ENCODE results near the gene DNAJC2.

Gene DNAJC2

DNA sequence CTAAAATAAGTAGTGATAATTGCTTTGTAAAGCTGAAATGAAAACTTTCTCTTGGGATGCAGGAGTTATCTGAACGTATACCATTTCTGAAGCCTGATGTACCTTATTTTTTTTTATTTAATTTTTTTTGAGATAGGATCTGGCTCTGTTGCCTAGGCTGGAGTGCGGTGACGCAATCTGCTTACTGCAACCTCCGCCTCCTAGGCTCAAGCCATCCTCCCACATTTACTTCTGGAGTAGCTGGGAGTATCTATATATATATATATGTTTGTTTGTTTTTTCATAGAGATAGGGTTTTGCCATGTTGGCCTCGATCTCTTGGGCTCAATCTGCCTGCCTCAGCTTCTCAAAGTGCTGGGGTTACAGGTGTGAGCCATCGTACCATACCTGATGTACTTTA, 44.9 kb downstream of the DNAJC2 start:
- H3K27me3 ChIP-seq (replicated peaks; ENCODE audit: insufficient read depth, low read length): no peaks in the 10 kb centered on the region
- H3K79me2 ChIP-seq (ENCODE audit: low read length): peaks cover 55% of the 10 kb centered on the region
- no peak overlapping the region for H3K4me3 ChIP-seq (ENCODE audit: low read length)
- TF ChIP-seq, protein P1, sequence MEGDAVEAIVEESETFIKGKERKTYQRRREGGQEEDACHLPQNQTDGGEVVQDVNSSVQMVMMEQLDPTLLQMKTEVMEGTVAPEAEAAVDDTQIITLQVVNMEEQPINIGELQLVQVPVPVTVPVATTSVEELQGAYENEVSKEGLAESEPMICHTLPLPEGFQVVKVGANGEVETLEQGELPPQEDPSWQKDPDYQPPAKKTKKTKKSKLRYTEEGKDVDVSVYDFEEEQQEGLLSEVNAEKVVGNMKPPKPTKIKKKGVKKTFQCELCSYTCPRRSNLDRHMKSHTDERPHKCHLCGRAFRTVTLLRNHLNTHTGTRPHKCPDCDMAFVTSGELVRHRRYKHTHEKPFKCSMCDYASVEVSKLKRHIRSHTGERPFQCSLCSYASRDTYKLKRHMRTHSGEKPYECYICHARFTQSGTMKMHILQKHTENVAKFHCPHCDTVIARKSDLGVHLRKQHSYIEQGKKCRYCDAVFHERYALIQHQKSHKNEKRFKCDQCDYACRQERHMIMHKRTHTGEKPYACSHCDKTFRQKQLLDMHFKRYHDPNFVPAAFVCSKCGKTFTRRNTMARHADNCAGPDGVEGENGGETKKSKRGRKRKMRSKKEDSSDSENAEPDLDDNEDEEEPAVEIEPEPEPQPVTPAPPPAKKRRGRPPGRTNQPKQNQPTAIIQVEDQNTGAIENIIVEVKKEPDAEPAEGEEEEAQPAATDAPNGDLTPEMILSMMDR (IDR thresholded peaks at IDR 0.05; ENCODE audit: low read length): no peak
- TF ChIP-seq EZH2 (optimal IDR thresholded peaks at IDR 0.05; ENCODE audit: low read depth, low read length) (no peak), EZH2phosphoT487 (IDR thresholded peaks at IDR 0.05; ENCODE audit: low read length) (no peak)
- no peaks in the 10 kb centered on the region for H3K9me3 ChIP-seq (replicated peaks; ENCODE audit: insufficient read depth, low read length)
- no peaks in the 10 kb centered on the region for H4K20me1 ChIP-seq (ENCODE audit: insufficient read depth, low read length)
- no peak overlapping the region for H3K27ac ChIP-seq (ENCODE audit: low read length)
- H3F3A ChIP-seq (ENCODE audit: insufficient read depth, low read length): peaks cover 10% of the 10 kb centered on the region
- peaks cover 18% of the 10 kb centered on the region; the same call in 1 of the 2 replicates for H3K36me3 ChIP-seq (replicated peaks; ENCODE audit: insufficient read depth, low read length)
- H3K4me1 ChIP-seq (ENCODE audit: low read length): peaks cover 17% of the 10 kb centered on the region
- no peak overlapping the region for H3K9ac ChIP-seq (ENCODE audit: low read length)
- DNase-seq: no peak
- H3K9me2 ChIP-seq (replicated peaks; ENCODE audit: insufficient read depth, low read length): no peaks in the 10 kb centered on the region
- no peak overlapping the region for H3K4me2 ChIP-seq (ENCODE audit: low read depth, low read length)
- H2AFZ ChIP-seq (ENCODE audit: low read length): no peak overlapping the region

GRCh38 chr7:103297837-103298179, 46.8 kb downstream of the DNAJC2 start:
- H2AFZ ChIP-seq (ENCODE audit: low read length): peak overlapping the region; percentile 62
- H3F3A ChIP-seq (ENCODE audit: insufficient read depth, low read length): peaks cover 10% of the 10 kb centered on the region
- no peak for DNase-seq
- peak overlapping the region; percentile 83 for H3K9ac ChIP-seq (ENCODE audit: low read length)
- H3K9me2 ChIP-seq (replicated peaks; ENCODE audit: insufficient read depth, low read length): no peaks in the 10 kb centered on the region
- H3K79me2 ChIP-seq (ENCODE audit: low read length): peaks cover 48% of the 10 kb centered on the region
- peak overlapping the region; percentile 93 for H3K4me2 ChIP-seq (ENCODE audit: low read depth, low read length)
- H3K9me3 ChIP-seq (replicated peaks; ENCODE audit: insufficient read depth, low read length): no peaks in the 10 kb centered on the region
- peak overlapping the region; percentile 87 for H3K4me3 ChIP-seq (ENCODE audit: low read length)
- peaks cover 17% of the 10 kb centered on the region for H3K4me1 ChIP-seq (ENCODE audit: low read length)
- no peak for TF ChIP-seq EZH2 (optimal IDR thresholded peaks at IDR 0.05; ENCODE audit: low read depth, low read length)
- TF ChIP-seq, protein P1 (IDR thresholded peaks at IDR 0.05; ENCODE audit: low read length): no peak
- TF ChIP-seq EZH2phosphoT487 (IDR thresholded peaks at IDR 0.05; ENCODE audit: low read length): no peak
- H3K27me3 ChIP-seq (replicated peaks; ENCODE audit: insufficient read depth, low read length): no peaks in the 10 kb centered on the region
- peak overlapping the region; percentile 82; the same call in 1 of the 2 replicates for H3K27ac ChIP-seq (ENCODE audit: low read length)
- no peaks in the 10 kb centered on the region for H4K20me1 ChIP-seq (ENCODE audit: insufficient read depth, low read length)
- H3K36me3 ChIP-seq (replicated peaks; ENCODE audit: insufficient read depth, low read length): peaks cover 12% of the 10 kb centered on the region; the same call in 1 of the 2 replicates

DNA sequence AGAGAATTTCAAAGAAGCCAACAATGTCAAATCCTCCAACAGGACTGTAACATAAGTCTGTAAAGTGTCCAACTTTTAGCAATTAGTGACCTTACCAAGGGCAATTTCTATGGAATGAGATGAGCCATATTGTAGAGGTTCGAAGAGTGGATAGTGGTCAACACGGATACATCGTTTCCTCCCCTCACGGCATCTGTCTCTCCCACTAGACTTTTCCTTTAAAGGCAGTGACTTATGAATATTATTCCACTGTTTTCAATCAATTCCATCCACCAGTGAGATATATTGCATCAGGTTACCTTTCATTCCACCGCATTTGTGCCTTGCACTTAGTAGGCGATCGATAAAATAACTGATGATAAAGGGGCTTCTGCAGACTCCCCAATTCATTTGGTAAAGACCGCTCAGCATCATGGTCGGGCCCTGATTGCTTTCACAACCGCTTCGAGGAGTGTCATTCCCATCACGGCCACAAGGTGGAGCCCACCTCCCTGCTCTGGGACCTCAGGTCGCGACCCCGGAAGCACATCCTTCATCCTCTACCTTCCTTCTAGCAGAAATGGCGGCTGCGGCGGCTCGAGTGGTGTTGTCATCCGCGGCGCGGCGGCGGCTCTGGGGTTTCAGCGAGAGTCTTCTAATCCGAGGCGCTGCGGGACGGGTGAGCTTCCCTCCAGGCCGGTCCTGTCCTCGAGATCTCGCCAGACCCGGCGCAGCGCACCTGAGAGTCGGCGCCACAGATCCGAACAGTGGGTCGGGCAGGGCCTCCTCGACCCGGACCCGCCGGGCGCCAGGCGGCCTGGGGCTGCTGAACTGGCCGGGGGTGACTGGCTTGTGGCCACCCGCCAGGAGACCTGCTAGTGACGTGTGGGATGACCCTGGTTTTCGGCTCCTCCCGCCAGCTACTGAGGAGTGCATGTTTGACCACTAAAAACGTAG, 47.4 kb downstream of the DNAJC2 start, which contains the start of gene PMPCB:
TSS of gene PMPCB (plus strand) at position 535 of the 936 bp plus-strand sequence. CDS start at position 560, 25 bp downstream.
- Histone ChIP-seq H3K36me3 (replicated peaks; ENCODE audit: insufficient read depth, low read length) (peaks cover 12% of the 10 kb centered on the region; the same call in 1 of the 2 replicates), H4K20me1 (ENCODE audit: insufficient read depth, low read length) (no peaks in the 10 kb centered on the region), H3K9ac (ENCODE audit: low read length) (peak within 1 kb of the TSS; percentile 83), H3K4me2 (ENCODE audit: low read depth, low read length) (peak within 1 kb of the TSS; percentile 93), H3K27me3 (replicated peaks; ENCODE audit: insufficient read depth, low read length) (no peaks in the 10 kb centered on the region), H3K4me1 (ENCODE audit: low read length) (peaks cover 17% of the 10 kb centered on the region), H3K9me3 (replicated peaks; ENCODE audit: insufficient read depth, low read length) (no peaks in the 10 kb centered on the region), H3K9me2 (replicated peaks; ENCODE audit: insufficient read depth, low read length) (no peaks in the 10 kb centered on the region), H2AFZ (ENCODE audit: low read length) (peak within 1 kb of the TSS; percentile 62), H3K79me2 (ENCODE audit: low read length) (peaks cover 42% of the 10 kb centered on the region), H3F3A (ENCODE audit: insufficient read depth, low read length) (peaks cover 10% of the 10 kb centered on the region), H3K27ac (ENCODE audit: low read length) (peak within 1 kb of the TSS; percentile 82), H3K4me3 (ENCODE audit: low read length) (peak within 1 kb of the TSS; percentile 87)
- TF ChIP-seq EZH2 (optimal IDR thresholded peaks at IDR 0.05; ENCODE audit: low read depth, low read length) (no peak), EZH2phosphoT487 (IDR thresholded peaks at IDR 0.05; ENCODE audit: low read length) (no peak)
- TF ChIP-seq, protein P1 (IDR thresholded peaks at IDR 0.05; ENCODE audit: low read length): peak; percentile 95
- peak; percentile 91 for DNase-seq

Data from MM.1S (cell line).